Heart left ventricle (tissue), 13 donors: ENCODE results near the gene CFAP46.

Experiments used
- POLR2A ChIP-seq, 2 donors: fragments of 450-650 bp; IDR thresholded peaks; one replicate each; pipeline ENCODE4 v1.6.1; 2017; ENCODE audit warnings: antibody characterized with exemption in 2 of 2, mild to moderate bottlenecking in 2 of 2, moderate library complexity in 2 of 2
- TF ChIP-seq, protein P1 (sequence below), 12 donors: fragments of 200-600 bp; sonication (generic) in 4 of 12; IDR thresholded peaks; one replicate each; pipeline versions ENCODE4 v1.5.0 to v1.8.0; 2018 to 2022; ENCODE audit warnings: antibody characterized with exemption in 12 of 12, mild to moderate bottlenecking in 5 of 12
- donor health status: ischemic (EF 13 %, LVEDD 7.1; RV severe dilation, severe dysfunction).
- donor health status: DM: no; HTN: yes; CAD: no.
- donor health status: DM: no; HTN: no; CAD: no.
- donor health status: ischemic (EF 25% LVEDD 6.9; RV normal size, moderate dysfunction).
- donor health status: ischemic (EF 25% LVEDD 5.7; RV mildly dilated, moderate dysfunction).
- donor health status: ischemic (EF 35%, LVEDD 5.7; RV mildly dilated, moderate dysfunction).
- donor health status: nonischemic (EF 11% LVEDD 7.7; RV severe dilation, severe dysfunction).
- donor health status: DM: yes; HTN: yes; CAD: no.
- donor health status: PGD.
- donor health status: ischemic (EF 29% LVEDD 5.4; RV normal size, mild dysfunction).
- donor health status: nonischemic (EF 23%, LVEDD 6.1; RV moderate dilation, normal function).

DNA sequence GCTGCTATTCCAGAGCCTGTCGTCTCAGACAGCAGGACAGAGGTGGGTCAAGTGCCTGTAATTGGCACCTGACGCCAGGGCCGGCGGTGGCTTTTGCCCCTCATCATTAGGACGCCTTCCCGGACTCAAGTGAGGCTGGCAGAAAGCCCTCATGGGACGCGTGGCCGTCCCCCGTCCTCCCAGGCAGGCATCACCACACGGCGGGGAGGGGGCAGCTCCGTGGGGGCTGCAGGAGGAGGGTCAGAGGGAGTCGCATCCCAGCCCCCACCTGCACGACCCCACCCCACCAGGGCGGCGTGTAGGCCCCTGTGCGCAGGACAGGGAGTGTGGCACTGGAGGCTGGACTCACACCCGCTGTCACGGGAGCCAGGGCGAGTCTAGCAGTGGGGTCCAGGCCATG lies 16.3 kb downstream of the CFAP46 start:
- TF ChIP-seq, protein P1, sequence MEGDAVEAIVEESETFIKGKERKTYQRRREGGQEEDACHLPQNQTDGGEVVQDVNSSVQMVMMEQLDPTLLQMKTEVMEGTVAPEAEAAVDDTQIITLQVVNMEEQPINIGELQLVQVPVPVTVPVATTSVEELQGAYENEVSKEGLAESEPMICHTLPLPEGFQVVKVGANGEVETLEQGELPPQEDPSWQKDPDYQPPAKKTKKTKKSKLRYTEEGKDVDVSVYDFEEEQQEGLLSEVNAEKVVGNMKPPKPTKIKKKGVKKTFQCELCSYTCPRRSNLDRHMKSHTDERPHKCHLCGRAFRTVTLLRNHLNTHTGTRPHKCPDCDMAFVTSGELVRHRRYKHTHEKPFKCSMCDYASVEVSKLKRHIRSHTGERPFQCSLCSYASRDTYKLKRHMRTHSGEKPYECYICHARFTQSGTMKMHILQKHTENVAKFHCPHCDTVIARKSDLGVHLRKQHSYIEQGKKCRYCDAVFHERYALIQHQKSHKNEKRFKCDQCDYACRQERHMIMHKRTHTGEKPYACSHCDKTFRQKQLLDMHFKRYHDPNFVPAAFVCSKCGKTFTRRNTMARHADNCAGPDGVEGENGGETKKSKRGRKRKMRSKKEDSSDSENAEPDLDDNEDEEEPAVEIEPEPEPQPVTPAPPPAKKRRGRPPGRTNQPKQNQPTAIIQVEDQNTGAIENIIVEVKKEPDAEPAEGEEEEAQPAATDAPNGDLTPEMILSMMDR (IDR thresholded peaks at IDR 0.05): no peak
- TF ChIP-seq POLR2A (IDR thresholded peaks at IDR 0.05): no peak
